CD4-positive, alpha-beta T cell treated with Interleukin-21 for 1 hour (primary cell): ENCODE results near the gene TTC29.

Experiments
- DNase-seq: peaks from one replicate; pipeline ENCODE4 v3.0.0-alpha.2; 2020

Gene TTC29, protein sequence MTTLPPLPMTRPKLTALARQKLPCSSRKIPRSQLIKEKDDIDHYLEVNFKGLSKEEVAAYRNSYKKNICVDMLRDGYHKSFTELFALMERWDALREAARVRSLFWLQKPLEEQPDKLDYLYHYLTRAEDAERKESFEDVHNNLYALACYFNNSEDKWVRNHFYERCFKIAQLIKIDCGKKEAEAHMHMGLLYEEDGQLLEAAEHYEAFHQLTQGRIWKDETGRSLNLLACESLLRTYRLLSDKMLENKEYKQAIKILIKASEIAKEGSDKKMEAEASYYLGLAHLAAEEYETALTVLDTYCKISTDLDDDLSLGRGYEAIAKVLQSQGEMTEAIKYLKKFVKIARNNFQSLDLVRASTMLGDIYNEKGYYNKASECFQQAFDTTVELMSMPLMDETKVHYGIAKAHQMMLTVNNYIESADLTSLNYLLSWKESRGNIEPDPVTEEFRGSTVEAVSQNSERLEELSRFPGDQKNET

DNA sequence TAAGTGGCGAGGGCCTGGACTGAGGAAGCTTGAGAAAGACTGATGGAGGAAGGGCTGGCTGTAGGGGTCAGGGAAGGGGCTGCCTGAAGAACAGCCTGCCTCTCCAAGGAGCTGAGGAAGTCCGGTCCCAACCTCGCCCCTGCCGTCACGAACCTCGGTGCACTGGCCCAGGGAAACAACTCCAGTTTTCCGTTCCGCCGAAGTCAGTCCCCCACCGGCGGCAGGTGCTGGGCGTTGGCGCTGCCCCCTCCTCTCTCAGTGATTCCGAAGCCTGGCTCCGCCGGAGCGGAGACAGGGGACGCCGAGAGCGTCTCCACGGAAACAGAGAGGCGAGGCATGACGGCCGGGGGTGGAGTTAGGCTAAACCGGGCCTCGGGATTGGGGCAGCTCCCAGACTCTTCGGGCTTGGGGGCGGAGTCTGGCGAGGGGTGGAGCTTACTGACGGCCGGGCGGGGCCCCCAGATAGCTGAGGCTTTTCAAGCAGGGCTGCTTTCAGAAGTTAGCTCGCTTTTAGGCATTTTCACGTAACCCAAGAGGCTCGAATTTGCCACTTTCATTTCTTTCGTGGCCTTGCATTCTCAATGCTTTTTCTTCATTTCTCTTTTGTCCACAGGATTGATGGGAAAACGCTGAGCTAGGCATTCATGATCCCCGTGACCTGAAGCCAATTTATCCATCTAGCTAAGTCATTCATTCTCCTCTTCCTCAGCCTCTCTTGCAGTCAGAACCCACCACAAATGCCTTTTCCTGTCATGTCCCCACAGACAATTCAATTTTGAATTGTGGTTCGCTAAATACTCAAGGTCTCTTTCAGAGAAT lies at the start of gene TTC29:
TTC29 (minus strand) TSS at position 309 of the 819 bp plus-strand sequence. CDS start 5,969 bp downstream, outside the sequence.
- DNase-seq: peak; percentile 86

DNA sequence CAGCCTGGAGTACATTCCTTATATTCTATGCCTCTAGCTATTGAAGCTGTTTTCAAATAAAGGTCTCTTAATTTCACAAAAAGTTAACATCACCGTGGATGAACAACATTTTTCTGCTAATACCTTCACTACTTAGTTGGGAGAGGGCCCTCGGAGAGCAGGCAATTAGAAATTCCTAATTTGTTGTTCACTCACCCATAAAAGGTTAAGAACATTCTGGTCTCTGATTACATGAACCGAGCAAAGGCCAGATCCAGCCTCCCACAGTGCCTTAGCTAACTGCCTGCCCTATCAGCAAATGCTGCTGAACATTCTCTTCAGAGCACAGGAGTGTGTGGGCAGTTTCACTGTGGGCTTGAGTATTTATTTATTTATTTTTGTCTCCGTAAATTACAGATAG lies 36.0 kb upstream of the TTC29 start:
- no peak for DNase-seq

DNA sequence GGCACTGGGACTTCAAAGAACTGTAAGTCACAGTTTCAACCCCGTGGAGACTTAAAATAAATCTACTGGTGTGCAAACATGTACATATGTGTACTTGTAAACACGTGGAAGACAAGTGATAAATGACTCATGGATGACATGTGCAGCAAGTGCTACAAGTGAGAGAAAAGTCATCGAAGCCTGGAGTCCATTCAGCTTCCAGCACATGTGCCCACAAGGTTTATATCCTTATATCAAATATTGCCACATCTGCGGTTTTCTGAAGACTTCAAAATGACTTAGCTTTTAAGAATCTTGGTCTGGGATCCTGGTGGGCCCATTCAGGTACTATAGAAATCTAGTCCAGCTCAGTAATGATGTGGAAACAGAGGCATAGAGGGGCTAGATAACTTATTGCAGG lies 33.0 kb upstream of the TTC29 start:
- no peak for DNase-seq

DNA sequence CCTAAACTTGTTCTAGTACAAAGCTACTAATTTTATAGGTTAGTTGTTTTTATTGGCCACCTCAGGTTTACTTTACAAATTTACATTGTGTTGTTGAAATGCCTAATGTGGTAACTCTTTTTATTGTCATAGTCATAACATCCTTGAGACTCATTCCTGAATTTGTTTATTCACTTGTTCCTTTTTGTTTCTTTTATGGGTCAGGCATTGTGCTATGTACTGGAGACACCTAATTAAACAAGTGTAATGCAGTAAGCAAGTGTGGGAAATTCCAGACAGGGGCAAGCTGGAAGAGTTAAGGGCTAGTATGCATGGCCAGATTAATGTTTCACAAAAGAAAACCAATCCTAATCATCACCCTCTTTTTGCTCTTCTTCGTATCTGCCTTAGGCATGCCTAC lies 30.5 kb upstream of the TTC29 start:
- no peak for DNase-seq

DNA sequence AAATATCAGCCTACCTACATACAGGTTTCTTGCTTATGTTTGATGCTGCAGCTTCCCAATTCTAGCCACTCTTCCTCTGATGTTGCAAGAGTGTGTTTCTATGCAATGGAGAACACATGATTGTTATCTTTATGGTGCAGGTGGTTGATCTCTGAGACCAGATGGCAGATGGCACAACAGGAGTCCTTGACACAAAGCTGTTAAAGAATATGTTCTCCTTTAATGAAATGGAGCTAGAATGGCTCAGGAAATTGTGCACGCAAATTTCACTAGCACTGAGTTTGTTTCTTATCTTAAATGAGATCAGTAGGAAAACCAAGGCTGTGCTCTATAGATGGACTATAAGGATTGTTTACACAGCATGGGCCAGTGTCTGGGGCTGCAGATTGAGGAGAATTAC lies 29.9 kb upstream of the TTC29 start:
- DNase-seq: no peak

DNA sequence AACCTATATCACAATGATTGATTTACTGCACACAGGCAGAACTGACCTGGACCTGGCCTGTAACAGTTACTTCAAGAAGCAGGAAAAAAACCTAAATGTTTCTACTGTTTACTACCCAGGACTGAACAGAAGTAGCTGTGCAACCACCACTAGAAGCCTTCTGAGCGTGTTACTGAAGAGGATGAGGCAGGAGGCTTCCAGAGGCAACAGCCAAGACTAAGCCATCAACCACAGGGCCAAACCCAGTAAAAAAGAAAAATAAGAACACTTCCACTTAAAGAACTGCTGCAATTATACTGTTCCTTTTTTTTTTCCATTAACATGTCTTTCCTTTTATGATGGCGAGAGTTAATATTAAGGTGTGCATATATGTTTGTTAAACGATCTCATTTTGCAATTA lies 29.4 kb upstream of the TTC29 start:
- DNase-seq: no peak

DNA sequence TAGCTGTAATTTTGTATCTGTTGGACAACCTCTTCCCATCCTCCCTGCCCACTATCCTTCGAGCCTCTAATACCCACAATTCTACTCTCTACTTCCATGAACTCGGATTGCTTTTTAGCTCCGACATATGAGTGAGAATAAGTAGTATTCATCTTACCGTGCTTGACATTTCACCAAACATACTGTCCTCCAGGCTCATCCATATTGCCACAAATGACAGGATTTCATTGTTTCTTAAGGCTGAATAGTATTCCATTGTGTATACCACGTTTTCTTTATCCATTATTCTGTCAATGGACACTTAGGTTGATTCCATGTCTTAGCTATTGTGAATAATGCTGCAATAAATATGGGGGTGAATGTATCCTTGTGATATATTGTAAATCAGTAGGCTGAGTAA lies 26.4 kb upstream of the TTC29 start:
- no peak for DNase-seq

DNA sequence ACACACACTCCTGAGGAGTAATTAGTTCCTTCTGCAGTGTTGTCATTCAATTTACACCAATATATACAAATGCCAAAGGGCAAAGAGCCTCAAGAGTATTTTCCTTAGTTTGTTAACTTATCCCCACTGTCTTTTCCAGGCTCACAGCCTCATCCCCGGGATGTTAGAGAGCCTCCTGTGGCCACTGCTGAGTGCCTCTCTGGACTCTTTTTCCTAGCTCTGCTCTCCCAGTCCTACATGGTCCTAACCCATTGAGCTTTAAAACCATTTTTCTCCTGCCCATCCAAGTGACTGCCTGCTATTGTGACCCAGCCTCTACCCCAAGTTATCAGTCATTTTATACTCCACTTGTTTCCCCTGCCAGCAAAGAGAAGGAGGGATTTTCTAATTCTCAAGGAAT lies 23.5 kb upstream of the TTC29 start:
- DNase-seq: no peak

DNA sequence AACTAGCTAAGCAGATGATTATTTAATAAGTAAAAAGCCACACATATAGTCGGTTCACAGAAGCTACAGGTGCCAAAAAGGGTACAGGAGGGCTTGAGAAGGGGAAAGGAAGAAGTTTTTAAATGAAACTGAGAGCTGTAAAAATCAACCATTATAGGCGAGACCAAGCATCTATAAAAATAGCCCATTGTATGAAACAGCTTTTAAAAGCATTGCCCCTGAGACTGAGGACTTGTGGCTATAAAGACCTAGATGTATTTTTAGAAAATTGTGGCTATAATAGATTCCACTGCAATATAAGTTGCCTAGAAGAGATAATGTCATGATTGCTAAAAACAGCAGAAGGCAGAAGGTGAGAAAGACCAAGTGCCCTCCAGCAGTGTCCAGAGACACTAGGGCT lies 15.0 kb upstream of the TTC29 start:
- no peak for DNase-seq

DNA sequence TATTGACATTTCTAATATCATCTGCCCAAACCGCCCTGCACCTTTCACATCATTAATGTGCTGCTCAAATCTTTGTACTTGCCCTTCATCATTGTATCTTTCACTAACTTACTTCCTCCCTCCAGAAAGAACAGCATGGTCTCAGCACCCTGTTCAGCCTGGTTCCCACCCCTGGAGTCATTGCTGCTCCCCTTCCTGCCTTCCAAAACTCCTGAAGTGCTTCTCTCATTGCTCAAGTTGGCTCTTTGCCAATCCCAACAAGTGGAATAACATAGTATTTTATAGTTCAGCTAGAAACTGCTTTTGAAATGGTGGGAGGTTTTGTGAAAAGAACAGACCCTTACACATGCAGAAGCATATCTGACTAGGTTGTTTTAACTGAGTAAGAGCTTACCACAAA lies 14.0 kb upstream of the TTC29 start:
- DNase-seq: no peak

DNA sequence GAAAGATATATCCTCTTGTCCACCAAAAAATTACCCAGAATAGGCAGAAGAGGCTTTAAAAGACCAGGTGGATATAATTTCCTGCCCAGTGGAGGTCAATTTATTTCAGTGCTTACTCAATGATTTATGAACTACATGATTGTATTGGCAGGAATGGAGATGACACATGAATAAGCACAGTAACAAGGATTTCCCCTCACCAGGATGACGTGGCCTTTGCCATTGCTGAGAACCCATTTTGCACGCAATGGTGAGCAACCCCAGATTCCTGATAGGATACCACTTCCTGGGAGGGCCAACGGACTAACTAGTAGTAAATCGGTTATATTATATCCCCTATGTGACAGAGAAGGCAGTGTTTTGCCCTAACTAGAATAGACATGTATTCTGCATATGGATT lies 11.6 kb upstream of the TTC29 start:
- DNase-seq: no peak

DNA sequence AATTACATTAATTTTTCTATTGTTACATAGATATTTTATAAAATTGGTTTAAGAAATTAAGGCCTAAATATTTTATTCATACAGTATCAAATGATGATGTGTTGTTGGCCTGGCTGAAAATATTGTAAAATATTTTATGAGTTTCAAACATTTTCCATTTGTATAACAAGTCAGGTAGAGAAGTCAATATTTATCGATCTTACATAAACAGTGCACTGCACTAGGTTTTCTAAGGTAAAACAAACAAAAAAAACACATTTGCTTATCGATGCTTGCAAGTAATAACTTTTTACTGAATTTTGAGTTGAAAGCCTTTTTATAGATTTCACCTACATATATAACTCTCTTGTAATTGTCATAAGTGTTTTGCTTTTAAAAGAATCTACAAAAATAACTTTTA lies 7.2 kb upstream of the TTC29 start:
- no peak for DNase-seq

DNA sequence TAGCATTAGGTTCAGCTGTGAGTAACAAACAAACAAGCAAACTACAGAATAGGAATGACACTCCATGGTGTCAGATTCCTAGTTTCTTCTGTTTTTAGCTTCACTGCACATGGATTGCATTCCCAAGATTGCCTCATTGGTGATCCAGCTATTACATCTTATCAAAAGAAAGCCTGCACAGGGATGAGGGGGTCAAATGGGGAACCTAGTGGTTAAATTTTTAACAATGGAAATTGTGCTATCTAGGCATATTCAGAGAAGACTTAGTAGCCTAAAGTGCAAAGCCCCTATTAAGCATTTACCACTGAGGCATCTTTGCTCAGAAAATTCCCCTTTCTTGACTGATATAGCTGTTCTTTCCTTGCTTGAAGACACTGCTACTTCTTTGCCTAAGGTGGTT lies 3.9 kb upstream of the TTC29 start:
- no peak for DNase-seq

DNA sequence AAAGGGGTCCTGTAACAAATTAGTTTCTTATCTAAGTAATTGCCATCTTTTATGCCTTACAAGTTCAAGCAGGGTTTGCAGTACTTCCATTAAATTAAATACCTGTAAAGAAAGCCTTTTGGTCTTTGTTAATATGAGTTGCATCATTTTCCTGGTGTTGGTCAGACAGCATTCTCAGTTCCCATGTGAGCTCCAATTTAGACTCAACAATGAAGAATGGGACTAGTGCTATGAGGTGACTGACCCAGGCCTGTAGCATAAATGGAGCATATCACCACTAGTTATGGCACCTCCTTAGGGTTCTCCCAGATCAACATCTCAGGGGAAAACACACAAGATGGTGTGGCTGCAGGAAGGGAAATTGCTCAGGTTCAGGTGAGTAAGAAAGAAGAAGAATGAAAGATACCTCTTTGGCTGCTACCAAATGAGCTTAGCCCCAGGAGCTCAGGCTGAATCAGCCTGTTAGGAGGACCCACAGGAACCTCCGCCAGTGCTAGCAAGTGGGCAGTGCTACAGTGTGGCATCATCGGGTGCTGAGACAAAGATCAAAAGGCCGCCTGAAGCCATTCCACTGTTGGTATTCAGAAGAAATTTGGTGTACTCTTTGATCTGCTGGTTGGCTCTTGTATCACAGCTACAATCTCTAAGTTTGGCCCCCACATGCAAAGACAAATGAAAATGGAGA lies 1.8 kb downstream of the TTC29 start:
- no peak for DNase-seq

DNA sequence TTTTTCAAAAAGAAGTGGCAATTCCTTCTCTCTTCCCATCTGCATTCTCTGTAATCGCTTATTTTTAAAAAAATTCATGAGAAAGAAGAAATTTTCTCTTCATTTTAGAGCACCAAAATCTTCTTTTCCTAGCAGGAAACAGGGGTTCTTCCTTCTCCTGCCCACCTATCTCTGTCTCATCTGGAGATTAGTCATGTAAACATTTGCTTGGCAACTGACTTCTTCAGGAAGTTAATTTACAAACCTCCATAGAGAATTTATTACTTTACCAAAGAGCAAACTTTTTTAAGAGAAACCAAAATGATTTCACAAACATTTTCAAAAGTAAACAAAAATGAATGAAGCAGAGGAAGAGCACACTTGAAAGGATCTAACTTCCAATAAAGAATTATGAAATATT lies 13.5 kb downstream of the TTC29 start:
- no peak for DNase-seq

DNA sequence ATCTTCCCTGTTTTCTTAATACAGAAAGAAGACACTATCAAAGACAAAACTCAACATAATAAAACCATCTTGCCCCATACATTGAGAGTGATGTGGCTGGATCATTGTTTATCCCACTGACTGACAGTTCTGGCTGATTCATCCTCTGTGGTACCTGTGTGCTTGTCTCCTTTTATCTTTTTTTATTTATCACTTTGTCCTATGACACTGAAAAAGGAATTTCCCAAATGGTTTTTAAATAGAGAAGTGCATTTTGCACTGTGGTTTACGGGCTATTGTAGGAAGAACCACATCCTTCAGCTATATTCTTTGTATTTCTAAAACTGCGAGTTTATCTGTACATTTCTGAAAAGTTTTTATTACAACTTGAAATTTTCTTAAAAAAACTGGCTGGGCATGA lies 15.0 kb downstream of the TTC29 start:
- DNase-seq: no peak

DNA sequence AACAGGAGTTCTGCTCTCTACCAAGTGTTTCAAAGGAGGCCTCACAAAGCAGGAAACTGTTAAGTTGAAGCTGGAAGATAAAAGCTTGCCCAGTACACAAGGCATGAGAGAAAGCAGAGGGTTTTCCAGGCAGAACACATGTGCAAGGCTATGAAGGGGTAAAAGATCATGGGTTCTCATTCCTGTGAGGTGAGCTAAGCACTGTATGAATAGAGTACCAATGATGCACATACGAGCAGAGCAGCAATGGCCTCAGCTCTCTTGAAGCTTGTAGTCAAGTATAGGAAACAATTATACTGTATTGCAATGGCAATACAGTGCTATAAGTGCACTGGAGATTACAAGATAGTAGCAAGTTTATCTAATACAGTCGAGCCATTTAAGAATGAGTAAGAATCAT lies 18.0 kb downstream of the TTC29 start:
- no peak for DNase-seq

DNA sequence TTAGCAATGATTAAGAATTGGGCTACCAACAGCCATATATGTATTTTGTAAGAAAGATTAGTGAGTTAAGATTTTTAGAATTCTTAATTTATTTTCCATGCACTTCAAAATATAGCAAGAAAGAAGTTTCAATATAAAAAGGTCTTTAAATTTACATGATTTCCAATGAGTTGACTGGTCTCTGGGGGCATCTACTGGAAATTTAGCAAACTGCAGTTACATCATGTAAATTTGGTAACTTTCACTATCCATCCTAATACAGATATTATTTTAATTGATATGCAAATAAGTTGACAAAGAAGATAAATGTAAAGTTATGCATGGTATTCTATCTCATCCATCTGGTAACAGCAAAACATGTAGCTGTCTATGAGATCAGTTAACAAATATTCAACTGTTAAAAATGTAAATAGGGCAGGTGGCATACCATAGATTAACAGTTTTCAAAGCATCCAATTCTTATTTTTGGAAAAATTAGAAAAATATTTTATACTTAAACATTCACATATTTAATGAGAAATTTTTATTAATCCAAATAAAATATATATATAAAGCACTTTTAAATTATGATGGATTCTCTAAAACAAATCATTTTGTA lies 29.1 kb downstream of the TTC29 start:
- DNase-seq: peak; percentile 37

DNA sequence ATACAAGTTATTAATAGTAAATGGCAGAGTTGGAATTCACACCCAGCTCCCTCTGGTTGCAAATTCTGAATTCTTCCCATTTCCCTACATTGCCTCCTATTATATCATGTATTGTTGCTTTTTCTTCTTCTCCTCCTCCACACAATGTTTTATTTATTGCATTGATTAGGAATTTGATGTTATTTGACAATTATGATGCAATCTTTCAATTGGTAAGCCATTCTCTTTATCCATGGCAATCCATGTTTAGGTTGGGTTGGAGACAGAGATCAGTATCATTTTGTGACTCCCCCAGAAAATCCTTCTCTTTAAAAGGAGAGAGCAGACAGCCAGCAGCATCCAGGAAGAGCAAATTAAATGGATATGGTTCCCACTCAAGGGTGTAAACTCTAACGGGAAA lies 30.5 kb downstream of the TTC29 start:
- no peak for DNase-seq

DNA sequence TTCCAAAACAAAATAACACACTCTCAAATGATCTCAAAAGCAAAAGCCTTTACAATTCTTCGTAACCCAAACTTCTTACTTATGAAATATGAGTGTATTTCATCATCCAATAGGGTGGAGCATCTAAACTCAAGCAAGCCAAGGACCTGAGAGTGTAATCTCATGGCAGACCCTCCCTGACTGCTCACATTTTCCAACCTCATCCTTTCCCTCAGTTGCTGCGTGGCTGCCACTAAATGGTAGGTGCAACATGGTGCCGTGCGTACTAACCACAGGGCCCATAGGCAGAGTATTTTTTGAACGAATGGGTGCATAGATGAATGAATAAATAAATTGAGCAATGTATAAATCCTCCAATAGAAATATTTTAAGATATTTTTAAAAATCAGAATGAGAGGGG lies 45.4 kb downstream of the TTC29 start:
- DNase-seq: no peak

DNA sequence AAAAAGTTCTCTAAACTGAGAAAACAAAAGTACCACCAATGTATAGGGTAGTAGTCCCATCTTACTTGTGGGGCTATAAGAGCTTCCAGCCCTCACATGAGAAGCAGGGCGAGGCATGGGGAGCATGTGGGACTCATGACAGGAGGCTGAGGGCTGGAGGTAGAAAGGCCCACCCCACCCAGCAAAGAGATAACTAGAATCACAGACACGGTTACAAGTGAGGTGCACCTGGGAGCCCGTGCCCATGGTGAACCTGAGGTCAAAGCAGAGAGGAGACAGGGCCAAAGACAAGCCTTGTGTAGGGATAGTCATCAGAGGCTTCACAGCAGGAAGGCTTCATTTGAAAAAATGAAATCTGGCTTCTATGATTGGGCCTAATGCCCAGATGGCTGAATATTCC lies 55.4 kb downstream of the TTC29 start:
- no peak for DNase-seq

DNA sequence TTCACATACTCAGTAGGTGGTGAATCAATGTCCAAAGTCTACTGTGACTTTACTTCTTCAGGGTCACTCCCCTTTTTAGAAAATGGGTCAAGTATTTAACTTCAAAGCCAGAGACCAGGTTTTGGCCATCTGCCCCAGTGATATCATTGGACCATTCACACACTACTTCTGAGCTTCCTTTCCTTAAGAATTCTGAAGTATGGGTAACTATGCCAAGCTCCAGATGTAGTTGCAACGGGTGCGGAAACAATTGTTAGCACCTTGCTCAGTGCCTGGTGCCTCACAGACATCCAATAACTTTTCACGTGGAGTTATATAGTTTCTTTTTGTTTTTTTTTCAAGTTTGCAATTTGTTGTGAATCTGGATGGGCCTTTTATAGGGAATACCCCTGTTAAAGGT lies 62.6 kb downstream of the TTC29 start:
- DNase-seq: no peak

DNA sequence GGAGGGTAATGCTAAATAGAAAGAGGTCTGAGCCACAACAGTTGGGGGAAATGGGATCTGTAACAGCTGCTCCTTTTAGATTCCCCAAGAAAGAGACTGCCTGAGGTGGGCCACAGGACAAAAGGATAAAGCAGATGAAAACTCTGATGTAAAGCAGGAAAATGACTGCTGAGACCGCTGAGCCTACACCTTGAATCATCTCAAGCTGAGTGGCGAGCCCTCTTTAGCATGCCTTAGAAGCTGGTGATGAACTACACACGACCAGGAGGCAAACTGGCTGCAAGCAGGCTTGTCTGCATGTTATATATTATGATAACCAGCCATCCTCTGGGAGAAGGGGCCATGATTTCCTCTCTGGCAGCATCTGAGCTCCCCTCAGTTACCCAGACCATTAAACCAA lies 88.4 kb downstream of the TTC29 start:
- no peak for DNase-seq
